NCI-H526 (cell line): ENCODE measurements around the gene FHL5.
"Not testable (repeated sequence)": the region's sequence is repeated elsewhere in the genome, so short reads cannot be mapped to it uniquely, and the experiment has no call there.

ENCODE experiments used
- DNase-seq, 2 experiments: peaks; one replicate each; lab custom pipeline; 2025; lab: John Stamatoyannopoulos, UW

FHL5 gene, protein sequence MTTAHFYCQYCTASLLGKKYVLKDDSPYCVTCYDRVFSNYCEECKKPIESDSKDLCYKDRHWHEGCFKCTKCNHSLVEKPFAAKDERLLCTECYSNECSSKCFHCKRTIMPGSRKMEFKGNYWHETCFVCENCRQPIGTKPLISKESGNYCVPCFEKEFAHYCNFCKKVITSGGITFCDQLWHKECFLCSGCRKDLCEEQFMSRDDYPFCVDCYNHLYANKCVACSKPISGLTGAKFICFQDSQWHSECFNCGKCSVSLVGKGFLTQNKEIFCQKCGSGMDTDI

DNA sequence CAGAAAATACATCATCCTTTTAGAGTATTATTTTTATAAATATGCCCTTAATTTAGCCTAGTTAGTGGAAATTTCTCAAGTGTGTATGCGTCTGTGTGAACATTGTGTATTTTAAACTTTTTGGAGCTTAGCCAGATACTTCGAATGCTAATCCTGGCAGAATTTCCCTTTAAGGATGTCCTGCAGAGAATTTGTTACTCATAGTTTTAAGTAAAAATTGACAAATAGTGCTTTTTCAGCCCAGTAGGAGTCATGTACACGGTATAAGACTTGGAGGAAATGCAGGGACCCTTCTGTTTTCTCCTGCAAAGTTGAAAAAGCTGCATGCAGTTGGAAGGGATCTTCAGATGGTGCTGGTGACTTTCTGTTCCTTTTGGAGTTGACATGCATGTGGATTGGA lies at the start of gene FHL5:
Gene FHL5 (plus strand): TSS at position 243 of the 400 bp plus-strand sequence. CDS start 40,486 bp downstream, outside the sequence.
- DNase-seq = no peak

- no peak for DNase-seq
These were observed 42.5 kb upstream of the FHL5 start for GRCh38 chr6:96520171-96521115.

DNA sequence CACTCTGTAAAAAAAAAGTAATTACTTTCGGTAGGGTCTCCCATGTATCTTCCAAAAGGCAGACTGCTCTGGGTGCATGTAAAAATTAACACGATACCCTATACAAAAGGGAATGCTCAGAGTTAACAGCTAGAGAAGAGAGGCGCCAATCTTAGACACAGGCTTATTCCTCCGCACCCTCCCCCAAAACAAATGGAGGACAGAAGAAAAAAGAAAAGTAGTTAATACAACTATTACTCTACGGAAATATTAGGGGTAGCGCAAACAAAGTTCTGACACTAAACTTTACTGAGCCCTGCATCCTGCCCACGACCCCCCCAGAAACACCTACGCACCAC lies 41.7 kb upstream of the FHL5 start:
- peak in 1 of 2 experiments; percentile 72 for DNase-seq

DNA sequence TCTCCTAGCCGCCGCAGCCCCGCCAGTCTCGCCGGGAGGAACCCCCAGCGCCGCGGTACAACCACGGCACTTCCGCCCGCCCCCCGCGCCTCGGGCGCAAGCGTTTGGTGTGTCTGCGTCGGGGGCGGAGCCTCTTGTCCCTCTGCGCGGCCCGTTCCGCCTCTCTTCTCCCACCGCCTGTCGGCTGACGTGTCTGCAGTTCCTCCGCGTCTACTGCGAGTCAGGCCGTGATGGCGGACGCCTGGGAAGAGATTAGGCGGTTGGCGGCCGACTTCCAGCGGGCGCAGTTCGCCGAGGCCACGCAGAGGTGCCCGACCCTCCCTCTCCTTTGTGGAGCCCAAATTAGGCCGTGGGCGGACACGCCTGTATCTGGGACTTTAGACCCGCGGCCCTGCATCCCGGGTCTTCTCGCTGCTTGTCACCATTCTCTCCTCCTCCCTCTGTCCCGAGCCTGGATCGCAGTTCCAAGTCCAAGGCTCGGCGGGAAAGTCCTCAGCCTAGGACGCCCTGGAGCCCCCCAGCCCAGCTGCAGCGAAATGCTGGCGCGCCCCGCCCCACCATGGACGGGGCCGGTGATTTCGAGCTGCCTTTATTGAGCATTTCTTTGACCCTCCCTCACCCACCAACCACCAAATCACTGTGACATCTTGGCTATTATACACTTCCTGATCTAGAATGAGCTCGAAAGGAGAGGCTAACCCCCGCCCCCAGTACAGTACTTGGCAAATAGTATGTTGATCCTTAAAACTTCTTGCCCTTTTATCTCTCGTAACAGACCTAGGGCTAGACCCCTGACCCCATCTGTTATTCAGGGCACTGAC lies 41.1 kb upstream of the FHL5 start, which contains the start of gene UFL1:
Gene UFL1 (plus strand): TSS at position 163 of the 821 bp plus-strand sequence. CDS start 68 bp downstream, at position 231.
- peak; percentile 90 to 97 for DNase-seq

DNA sequence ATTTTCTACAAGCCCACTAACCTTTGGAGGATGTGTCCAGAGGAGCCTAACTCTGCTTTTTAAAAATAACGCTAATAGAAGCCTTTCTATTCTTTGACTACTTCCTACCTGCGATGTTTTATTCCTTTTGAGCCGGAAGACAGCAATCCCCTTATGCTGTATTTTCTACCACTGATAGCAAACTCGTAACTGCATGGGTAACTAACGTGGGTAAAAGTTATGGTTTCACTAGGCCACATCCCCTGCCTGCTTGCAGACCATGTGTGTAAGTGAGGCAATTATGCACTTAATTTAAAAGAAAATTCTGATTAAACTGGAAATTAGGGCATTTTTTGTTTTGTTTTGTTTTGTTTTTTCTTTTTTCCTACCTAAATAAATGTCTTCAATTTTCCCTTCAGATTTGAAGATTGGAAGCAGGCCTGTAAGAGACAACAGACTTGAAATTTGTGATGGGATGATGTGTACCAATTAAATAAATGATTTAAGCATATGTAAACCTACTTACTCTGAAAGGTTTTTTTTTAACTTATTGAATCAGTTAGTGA lies 40.4 kb upstream of the FHL5 start:
- peak in 1 of 2 experiments; percentile 21 for DNase-seq

DNA sequence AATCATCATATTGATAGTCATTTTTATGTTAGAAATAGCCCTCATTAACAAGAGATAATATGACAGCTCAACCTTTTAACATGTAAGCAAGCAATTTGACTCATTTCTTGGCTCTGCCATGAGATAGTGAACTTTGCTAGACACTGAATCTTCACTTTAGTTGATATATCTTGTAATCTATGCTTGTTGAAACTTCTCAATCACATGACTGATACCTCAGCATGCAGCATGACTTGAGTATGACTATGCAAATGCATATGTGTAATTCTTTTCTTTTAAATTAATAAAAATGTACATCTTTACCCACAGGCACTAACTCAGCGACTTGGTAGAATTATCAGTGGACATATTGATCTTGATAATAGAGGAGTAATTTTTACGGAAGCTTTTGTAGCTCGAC lies 34.7 kb upstream of the FHL5 start:
- no peak for DNase-seq

DNA sequence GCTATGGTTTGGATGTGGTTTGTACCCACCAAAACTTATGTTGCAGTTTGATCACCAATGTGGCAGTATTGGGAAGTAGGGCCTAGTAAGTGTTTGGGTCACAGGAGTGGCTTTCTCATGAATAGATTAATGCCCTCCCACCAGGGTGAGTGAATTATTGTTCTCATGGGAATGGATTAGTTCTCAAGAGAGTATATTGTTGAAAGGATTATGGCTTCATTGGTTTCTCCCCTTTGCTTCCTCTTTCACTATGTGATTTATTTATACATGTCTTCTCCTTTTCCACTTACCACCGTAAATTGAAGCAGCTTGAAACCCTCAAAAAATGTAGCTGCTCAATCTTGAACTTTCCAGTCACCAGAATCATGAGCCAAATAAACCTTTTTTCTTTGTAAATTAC lies 30.5 kb upstream of the FHL5 start:
- no peak for DNase-seq

GRCh38 chr6:96537726-96538125 lies 25.2 kb upstream of the FHL5 start:
- no peak for DNase-seq

GRCh38 chr6:96542702-96543101 lies 20.2 kb upstream of the FHL5 start:
- peak in 1 of 2 experiments; percentile 50 for DNase-seq

DNA sequence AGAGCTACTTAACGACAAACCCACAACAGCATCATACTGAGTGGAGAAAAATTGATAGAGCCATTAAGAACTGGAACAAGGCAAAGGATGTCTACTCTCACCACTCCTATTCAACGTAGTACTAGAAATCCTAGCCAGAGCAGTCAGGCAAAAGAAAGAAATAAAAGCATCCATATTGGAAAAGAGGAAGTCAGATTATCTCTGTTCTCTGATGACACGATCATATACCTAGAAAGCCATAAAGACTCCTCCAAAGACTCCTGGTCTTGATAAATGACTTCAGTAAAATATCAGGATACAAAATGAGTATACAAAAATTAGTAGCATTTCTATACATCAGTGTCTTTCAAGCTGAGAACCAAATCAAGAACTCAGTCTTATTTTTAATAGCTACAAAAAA lies 17.0 kb upstream of the FHL5 start:
- DNase-seq = no peak

- no peak for DNase-seq
These were observed 15.3 kb upstream of the FHL5 start for GRCh38 chr6:96547654-96548053.

DNA sequence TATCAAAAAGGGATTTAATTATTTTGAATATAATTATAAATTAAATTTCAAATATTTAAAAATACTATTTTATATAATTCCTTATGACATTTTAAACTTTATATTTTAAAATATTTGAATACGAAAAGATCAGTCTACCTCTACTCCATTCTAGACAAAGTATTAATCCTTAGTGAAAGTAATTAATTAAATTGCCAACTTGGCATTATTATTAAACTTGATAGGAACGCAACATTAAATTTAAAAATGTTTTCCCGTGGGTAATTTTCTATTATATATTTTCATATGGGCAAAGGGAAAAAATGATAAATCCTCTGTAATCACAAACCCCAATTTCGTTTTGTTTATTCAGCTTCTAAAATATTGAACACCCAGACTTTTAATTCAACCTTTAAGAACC lies 8.4 kb upstream of the FHL5 start:
- no peak for DNase-seq

- not testable (repeated sequence) for DNase-seq
These were observed 3.2 kb upstream of the FHL5 start for GRCh38 chr6:96559740-96560139.

GRCh38 chr6:96563853-96564252 lies 925 bp downstream of the FHL5 start:
- DNase-seq = no peak

- DNase-seq = no peak
These were observed 7.1 kb downstream of the FHL5 start for GRCh38 chr6:96570053-96570452.

- DNase-seq = no peak
These were observed 8.6 kb downstream of the FHL5 start for GRCh38 chr6:96571551-96571950.

- no peak for DNase-seq
These were observed 12.4 kb downstream of the FHL5 start for GRCh38 chr6:96575359-96575758.

DNA sequence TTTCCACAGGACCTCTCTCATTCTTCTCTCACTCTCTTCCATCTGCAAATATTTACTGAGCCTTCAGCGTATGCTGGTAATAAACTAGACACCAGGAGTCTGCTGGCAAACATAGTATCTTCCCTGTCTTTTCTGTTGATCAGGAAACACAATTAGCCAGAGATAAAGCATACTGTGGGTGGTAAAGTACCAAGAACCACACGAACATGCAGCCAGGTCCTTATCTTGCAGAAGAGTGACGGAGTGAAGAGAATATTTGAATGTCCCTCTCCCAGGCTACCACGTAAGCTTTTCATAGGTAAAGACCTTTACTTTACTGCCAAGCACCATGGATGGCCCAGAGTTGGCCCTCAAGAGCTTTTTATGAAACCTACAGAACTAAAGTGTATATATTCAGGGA lies 13.3 kb downstream of the FHL5 start:
- DNase-seq = no peak

DNA sequence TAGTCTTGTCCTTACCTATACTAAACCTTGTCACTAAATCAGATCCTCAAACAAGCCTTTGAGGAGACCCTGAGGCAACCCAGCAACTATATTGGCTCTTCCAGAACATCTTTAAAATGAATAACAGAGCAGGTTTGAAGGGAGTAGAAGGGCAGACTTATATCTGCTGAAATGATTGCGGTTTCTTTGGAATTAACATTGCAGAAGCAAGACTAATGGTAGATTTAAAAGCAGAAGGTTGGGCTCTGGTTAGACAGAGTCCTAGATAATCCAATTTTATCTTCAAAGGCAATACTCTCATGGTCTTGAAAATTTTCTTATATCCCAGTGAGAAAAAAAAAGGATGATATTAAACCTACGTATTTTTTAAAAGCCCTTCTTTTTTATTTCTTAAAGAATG lies 19.1 kb downstream of the FHL5 start:
- no peak for DNase-seq

DNA sequence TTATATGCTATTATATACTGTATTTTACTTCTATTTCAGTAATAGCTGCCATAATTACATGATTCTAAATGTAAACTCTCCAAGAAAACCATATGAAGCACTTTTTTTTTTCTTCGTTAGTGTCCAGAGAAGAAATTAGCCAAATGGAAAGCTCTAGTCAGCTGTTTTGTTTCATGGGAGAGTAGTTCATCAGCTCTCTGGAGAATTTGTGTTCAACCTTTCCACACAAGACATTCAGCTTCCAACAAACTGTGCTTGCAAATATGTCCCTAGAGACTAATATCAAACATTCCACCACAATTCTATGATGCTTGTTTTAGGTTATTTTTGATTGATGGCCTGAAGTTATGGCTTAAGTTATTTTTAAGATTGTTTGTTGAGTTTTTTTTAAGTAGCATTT lies 19.5 kb downstream of the FHL5 start:
- DNase-seq = no peak

- DNase-seq = no peak
These were observed 41.5 kb downstream of the FHL5 start for GRCh38 chr6:96604420-96604819.

DNA sequence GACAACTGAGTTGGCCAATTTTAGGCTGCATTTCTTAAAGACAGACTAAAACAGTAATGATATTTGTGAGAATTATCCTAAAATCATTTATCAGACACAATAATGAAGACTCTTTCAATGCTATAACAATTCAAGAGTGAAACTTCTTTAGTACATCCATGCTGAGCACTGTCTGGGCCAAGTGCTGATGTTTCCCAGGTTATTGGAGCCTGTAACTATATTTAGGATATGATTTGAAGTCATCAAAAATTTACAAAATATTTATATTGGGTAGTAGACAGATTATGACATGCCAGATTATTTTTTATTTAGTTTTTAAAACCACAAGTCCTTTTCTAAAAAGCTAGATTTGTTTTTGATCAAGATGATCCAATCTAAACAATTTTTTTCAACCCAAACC lies 45.1 kb downstream of the FHL5 start:
- DNase-seq = no peak
